HG03575 (cell line): ENCODE measurements around the gene ZFAND5.

ENCODE experiments used
- ATAC-seq: cut with Tn5 transposase; IDR thresholded peaks from one replicate; pipeline ENCODE4 v1.9.1; 2021; ENCODE audit not compliant: unreplicated experiment, insufficient number of reproducible peaks, low FRiP score; ENCODE audit errors: extremely low read depth

Gene ZFAND5

GRCh38 chr9:72333197-72333596 is 31.8 kb downstream of the ZFAND5 start:
- no peak for ATAC-seq

GRCh38 chr9:72332351-72332750 is 32.7 kb downstream of the ZFAND5 start:
- no peak for ATAC-seq

- no peak for ATAC-seq
Observed at GRCh38 chr9:72327631-72328030, 37.4 kb downstream of the ZFAND5 start.

GRCh38 chr9:72326641-72327040 is 38.4 kb downstream of the ZFAND5 start:
- no peak for ATAC-seq

- ATAC-seq: no peak
Observed at GRCh38 chr9:72324974-72325373, 40.0 kb downstream of the ZFAND5 start.

- ATAC-seq: no peak
Observed at GRCh38 chr9:72322678-72323077, 42.3 kb downstream of the ZFAND5 start.

GRCh38 chr9:72322259-72322658 is 42.7 kb downstream of the ZFAND5 start:
- no peak for ATAC-seq

- no peak for ATAC-seq
Observed at GRCh38 chr9:72315510-72316311, 49.3 kb downstream of the ZFAND5 start.

- no peak for ATAC-seq
Observed at GRCh38 chr9:72315089-72315509, 49.9 kb downstream of the ZFAND5 start.

- ATAC-seq: no peak
Observed at GRCh38 chr9:72313507-72313906, 51.5 kb downstream of the ZFAND5 start.

- ATAC-seq: no peak
Observed at GRCh38 chr9:72312386-72312987, 52.5 kb downstream of the ZFAND5 start.

- ATAC-seq: no peak
Observed at GRCh38 chr9:72309364-72310133, 55.5 kb downstream of the ZFAND5 start.

GRCh38 chr9:72306761-72307160 is 58.2 kb downstream of the ZFAND5 start:
- no peak for ATAC-seq

GRCh38 chr9:72305707-72306106 is 59.3 kb downstream of the ZFAND5 start:
- ATAC-seq: no peak

GRCh38 chr9:72305102-72305546 is 59.9 kb downstream of the ZFAND5 start:
- ATAC-seq: peak; percentile 87

GRCh38 chr9:72304538-72304937 is 60.5 kb downstream of the ZFAND5 start:
- ATAC-seq: no peak
